Lung (tissue), 12 donors: ENCODE data around the gene HSPB7. TPM values are rescaled to one million over a fixed set of nuclear protein-coding genes. Genes with fewer than 3 reads are reported as not detected.
"Not testable (repeated sequence)": the region's sequence is repeated elsewhere in the genome, so short reads cannot be mapped to it uniquely, and the experiment has no call there.

Source experiments
- ATAC-seq: fragments of 200-7000 bp; cut with Tn5 transposase; one replicate; pipeline ENCODE4 v1.9.1; 2020; ENCODE audit warnings: moderate number of reproducible peaks; ENCODE audit not compliant: insufficient read depth, low FRiP score
- DNase-seq, 3 donors: peaks; one replicate each; pipeline ENCODE4 v3.0.0-alpha.2; 2013 to 2017
- H3K27ac ChIP-seq, 2 donors: one replicate each; pipeline ENCODE4 v1.5.1; 2013; ENCODE audit warnings: mild to moderate bottlenecking in 2 of 2, moderate library complexity in 2 of 2, control low read depth in 1 of 2, inconsistent platforms in 1 of 2, low read depth in 1 of 2, low read length in 1 of 2
- H3K27me3 ChIP-seq, 3 donors: one replicate each; pipeline ENCODE4 v1.5.1; 2013; ENCODE audit warnings: low read length in 2 of 3; ENCODE audit not compliant: control insufficient read depth in 3 of 3, insufficient read depth in 3 of 3
- H3K36me3 ChIP-seq, 4 donors: one replicate each; pipeline ENCODE4 v1.5.1; 2013; ENCODE audit warnings: low read length in 4 of 4, mild to moderate bottlenecking in 1 of 4, moderate library complexity in 1 of 4; ENCODE audit not compliant: control insufficient read depth in 4 of 4, insufficient read depth in 4 of 4
- H3K4me1 ChIP-seq, 5 donors: one replicate each; pipeline ENCODE4 v1.5.1; 2013; ENCODE audit warnings: low read length in 5 of 5, mild to moderate bottlenecking in 2 of 5, moderate library complexity in 1 of 5; ENCODE audit not compliant: control insufficient read depth in 5 of 5, insufficient read depth in 5 of 5
- H3K4me3 ChIP-seq: one replicate; pipeline ENCODE4 v1.5.1; 2013; ENCODE audit warnings: mild to moderate bottlenecking, control low read depth, moderate library complexity
- H3K9ac ChIP-seq, 2 donors: one replicate each; pipeline ENCODE4 v1.5.1; 2013; ENCODE audit warnings: low read length in 2 of 2, control low read depth in 1 of 2; ENCODE audit not compliant: insufficient read depth in 1 of 2
- H3K9me3 ChIP-seq, 4 donors: one replicate each; pipeline ENCODE4 v1.5.1; 2013; ENCODE audit warnings: low read length in 3 of 4, mild to moderate bottlenecking in 1 of 4, moderate library complexity in 1 of 4; ENCODE audit not compliant: control insufficient read depth in 4 of 4, insufficient read depth in 3 of 4
- CTCF ChIP-seq: IDR thresholded peaks from 2 replicates; pipeline ENCODE4 v1.5.1; 2012; ENCODE audit warnings: mild to moderate bottlenecking; ENCODE audit errors: control extremely low read depth, extremely low read depth
- WGBS, 2 donors: extraction: QIAGEN DNeasy Blood & Tissue Kit; methylation state at CpG; one replicate each; pipeline ENCODE4 v1.1.7; 2013; 5-methylcytosine and 5-hydroxymethylcytosine counted together
- polyA plus RNA-seq, 2 donors: library from polyadenylated mRNA; stranded (reverse); fragments of 200-250 nt; gene quantifications; one replicate each; pipeline ENCODE4 v1.2.1, GENCODE V29; 2013
- total RNA-seq, 2 donors: library from RNA; depleted of rRNA in 1 of 2; stranded (reverse); fragments of >200 nt in 1 of 2; gene quantifications; one replicate each; pipeline ENCODE4 v1.2.1, GENCODE V29; 2014 to 2021
- donor health status: control.
- donor health status: control.
- donor health status: Bipolar disorder and iron deficiency.
- donor health status: healthy.
- donor health status: DM: yes; HTN: yes; CAD: no.

HSPB7 gene
- total and polyA plus RNA-seq, 4 donors, result 2.4 to 34.2 (median 11.4) TPM

DNA sequence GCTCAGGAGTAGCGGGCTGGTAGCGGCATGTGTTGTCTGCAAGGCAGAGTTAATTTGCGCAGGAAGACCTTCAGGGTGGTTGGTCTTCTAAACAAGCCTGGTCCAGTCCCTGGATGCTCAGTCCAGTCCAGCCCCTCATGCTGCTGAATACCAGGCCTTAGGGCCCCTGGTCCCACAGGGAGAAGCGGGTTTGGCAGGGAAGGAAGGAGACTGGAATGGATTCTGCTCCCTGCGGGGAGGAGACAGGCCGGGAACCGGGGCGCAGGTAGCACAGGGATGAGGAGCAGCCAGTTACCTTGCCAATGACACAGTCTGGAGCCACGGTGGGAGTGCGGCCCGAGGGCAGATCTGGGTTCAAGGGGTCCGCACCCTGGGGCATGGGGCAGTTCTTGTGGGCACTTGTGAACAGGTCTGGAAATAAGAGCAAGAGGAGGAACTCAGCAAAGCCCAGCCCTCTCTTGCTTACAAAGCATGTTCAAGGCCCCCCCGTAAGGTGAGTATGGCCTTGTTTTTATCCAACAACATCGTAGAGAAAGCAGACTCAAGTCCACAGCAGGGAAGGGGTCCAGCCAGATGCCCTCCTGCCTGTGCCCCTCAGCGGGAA is 45.5 kb upstream of the HSPB7 start:
- Histone ChIP-seq H3K4me3 (no peak overlapping the region), H3K27ac (no peak overlapping the region), H3K9ac (no peak overlapping the region), H3K9me3 (no peaks in the 10 kb centered on the region), H3K4me1 (peaks cover 0 to 6% (median 1%) of the 10 kb centered on the region in 5 donors), H3K27me3 (no peaks in the 10 kb centered on the region), H3K36me3 (no peaks in the 10 kb centered on the region)
- 92 to 95% methylated on average over 15 of the region's 15 CpGs for WGBS, 2 donors
- TF ChIP-seq CTCF, result no peak
- no peak for DNase-seq
- no peak for ATAC-seq

DNA sequence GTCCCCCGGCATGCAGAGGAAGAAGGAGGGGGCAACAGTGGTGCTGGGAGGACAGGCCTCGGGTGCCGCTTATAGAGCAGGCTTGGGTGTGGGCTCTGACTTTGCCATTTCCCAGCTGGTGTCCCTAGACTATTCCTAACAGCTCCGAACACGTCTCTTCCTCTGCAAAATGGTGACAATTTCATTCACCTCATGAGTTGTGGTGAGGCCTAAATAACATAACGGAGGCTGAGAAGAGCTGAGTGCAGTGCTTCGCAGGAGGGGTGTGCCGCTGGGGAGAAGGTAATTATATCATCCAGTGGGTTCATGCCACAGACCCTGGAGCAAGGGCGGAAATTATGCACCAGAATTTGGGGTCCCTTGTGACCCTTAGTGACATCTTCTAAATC is 44.8 kb upstream of the HSPB7 start:
- not testable (repeated sequence) for H3K9ac ChIP-seq, H3K4me3 ChIP-seq, ATAC-seq, H3K36me3 ChIP-seq, DNase-seq, H3K27ac ChIP-seq, H3K27me3 ChIP-seq, H3K9me3 ChIP-seq, H3K4me1 ChIP-seq
- 92 to 93% methylated on average over 9 of the region's 9 CpGs for WGBS, 2 donors

GRCh38 chr1:16061989-16062686 is 44.3 kb upstream of the HSPB7 start:
- not testable (repeated sequence) for H3K9ac ChIP-seq, H3K27me3 ChIP-seq, ATAC-seq, DNase-seq, H3K4me3 ChIP-seq, H3K4me1 ChIP-seq, H3K36me3 ChIP-seq, H3K27ac ChIP-seq, H3K9me3 ChIP-seq
- WGBS, 2 donors, result 76 to 89% methylated on average over 17 to 18 of the region's 18 CpGs

- ATAC-seq, result no peak
- no peak overlapping the region for H3K4me3 ChIP-seq
- peak in 1 of 3 donors; percentile 42 for DNase-seq
- peaks cover 0 to 6% (median 1%) of the 10 kb centered on the region in 5 donors for H3K4me1 ChIP-seq
- no peaks in the 10 kb centered on the region for H3K9me3 ChIP-seq
- WGBS, 2 donors, result 82 to 84% methylated on average over 3 of the region's 3 CpGs
- H3K27ac ChIP-seq, result no peak overlapping the region
- no peaks in the 10 kb centered on the region for H3K27me3 ChIP-seq
- TF ChIP-seq CTCF, result no peak
- no peak overlapping the region for H3K9ac ChIP-seq
- H3K36me3 ChIP-seq, result no peaks in the 10 kb centered on the region
These were observed 43.4 kb upstream of the HSPB7 start for GRCh38 chr1:16061266-16061665.

GRCh38 chr1:16058394-16059120 is 40.7 kb upstream of the HSPB7 start:
- not testable (repeated sequence) for H3K9ac ChIP-seq, H3K27me3 ChIP-seq, H3K4me3 ChIP-seq, H3K4me1 ChIP-seq, DNase-seq, H3K36me3 ChIP-seq, H3K9me3 ChIP-seq, H3K27ac ChIP-seq, ATAC-seq
- 78 to 81% methylated on average over 16 to 17 of the region's 20 CpGs for WGBS, 2 donors

- H3K9ac ChIP-seq, H3K4me3 ChIP-seq, H3K27ac ChIP-seq, H3K36me3 ChIP-seq, DNase-seq, ATAC-seq, H3K27me3 ChIP-seq, H3K9me3 ChIP-seq, H3K4me1 ChIP-seq: not testable (repeated sequence)
- 75 to 78% methylated on average over 6 to 7 of the region's 7 CpGs for WGBS, 2 donors
These were observed 39.6 kb upstream of the HSPB7 start for GRCh38 chr1:16057314-16057915.
